NCI-H345 treated with DMSO at 0.1 percent for 48 hours (cell line): ENCODE data around the gene APOE.
A peak's percentile ranks its signal among the peaks of the same experiment; 100 is the strongest.
"Not testable (repeated sequence)": the region's sequence is repeated elsewhere in the genome, so short reads cannot be mapped to it uniquely, and the experiment has no call there.

Source experiments
- DNase-seq: peaks from one replicate; lab custom pipeline; 2025; ENCODE audit not compliant: unreplicated experiment; lab: John Stamatoyannopoulos, UW

APOE gene

GRCh38 chr19:44908836-44909261 is 3.3 kb downstream of the APOE start:
- DNase-seq: no peak

DNA sequence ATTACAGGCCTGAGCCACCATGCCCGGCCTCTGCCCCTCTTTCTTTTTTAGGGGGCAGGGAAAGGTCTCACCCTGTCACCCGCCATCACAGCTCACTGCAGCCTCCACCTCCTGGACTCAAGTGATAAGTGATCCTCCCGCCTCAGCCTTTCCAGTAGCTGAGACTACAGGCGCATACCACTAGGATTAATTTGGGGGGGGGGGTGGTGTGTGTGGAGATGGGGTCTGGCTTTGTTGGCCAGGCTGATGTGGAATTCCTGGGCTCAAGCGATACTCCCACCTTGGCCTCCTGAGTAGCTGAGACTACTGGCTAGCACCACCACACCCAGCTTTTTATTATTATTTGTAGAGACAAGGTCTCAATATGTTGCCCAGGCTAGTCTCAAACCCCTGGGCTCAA is 4.2 kb downstream of the APOE start:
- DNase-seq: no peak

- not testable (repeated sequence) for DNase-seq
These were observed 6.3 kb downstream of the APOE start for GRCh38 chr19:44911896-44912295.

GRCh38 chr19:44912854-44913253 is 7.3 kb downstream of the APOE start:
- DNase-seq: no peak

DNA sequence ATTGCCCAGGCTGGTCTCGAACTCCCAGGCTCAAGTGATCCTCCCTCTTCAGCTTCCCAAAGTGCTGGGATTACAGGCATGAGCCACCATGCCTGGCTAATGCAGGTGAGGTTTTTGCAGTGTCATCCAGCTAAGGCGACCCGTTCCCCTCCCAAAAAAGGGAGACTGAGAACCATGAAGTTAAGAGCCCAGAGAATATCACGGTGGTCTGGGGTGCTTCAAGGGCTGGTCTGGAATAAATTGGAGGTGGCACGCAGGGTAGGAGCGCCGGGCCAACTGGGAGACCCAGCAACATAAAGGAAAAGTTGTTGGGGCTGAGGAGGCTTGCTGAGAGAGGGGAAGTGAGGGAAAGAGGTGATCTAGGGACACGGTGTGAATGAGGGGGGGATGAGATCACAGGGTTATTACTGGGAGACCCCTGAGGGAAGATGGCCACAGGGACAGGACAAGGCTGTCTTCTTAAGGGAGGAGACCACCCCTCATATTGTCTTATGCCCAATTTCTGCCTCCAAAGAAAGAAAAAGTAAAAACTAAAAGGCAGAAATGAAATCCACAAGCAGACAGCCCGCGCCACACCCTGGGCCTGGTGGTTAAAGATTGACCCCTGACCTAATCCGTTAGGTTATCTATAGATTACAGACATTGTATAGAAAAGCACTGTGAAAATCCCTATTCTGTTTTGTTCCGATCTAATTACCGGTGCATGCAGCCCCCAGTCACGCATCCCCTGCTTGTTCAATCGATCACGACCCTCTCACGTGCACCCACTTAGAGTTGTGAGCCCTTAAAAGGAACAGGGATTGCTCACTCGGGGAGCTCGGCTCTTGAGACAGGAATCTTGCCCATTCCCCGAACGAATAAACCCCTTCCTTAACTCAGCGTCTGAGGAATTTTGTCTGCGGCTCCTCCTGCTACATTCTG is 8.2 kb downstream of the APOE start:
- DNase-seq: not testable (repeated sequence)

DNA sequence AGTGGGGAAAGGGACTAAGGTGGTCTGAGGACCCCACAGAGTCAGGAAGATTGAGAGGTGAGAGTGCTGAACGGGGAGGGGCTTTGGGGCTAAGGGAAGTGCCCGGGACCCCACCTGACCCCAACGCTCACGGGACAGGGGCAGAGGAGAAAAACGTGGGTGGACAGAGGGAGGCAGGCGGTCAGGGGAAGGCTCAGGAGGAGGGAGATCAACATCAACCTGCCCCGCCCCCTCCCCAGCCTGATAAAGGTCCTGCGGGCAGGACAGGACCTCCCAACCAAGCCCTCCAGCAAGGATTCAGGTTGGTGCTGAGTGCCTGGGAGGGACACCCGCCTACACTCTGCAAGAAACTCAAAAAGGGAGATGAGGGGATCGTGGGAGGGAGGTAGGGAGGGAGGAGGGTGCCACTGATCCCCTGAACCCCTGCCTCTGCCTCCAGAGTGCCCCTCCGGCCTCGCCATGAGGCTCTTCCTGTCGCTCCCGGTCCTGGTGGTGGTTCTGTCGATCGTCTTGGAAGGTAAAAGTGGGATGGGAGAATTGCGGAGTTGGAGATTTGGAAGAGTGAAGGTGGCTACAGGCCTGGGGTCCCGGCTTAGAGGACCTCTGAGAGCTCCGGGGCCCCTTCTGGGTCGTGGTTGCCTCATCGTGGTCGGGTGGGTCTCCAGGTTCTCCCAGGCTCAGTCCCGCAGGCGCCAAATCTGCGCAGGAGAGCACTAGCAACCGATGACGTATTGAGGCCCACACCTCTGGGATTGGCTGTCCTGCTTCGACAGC is 9.0 kb downstream of the APOE start, which contains the start of gene APOC1:
TSS of gene APOC1 (plus strand) at position 176 of the 774 bp plus-strand sequence. CDS start at position 460, 284 bp downstream.
- DNase-seq: peak; percentile 59

GRCh38 chr19:44924243-44924725 is 18.7 kb downstream of the APOE start:
- no peak for DNase-seq

DNA sequence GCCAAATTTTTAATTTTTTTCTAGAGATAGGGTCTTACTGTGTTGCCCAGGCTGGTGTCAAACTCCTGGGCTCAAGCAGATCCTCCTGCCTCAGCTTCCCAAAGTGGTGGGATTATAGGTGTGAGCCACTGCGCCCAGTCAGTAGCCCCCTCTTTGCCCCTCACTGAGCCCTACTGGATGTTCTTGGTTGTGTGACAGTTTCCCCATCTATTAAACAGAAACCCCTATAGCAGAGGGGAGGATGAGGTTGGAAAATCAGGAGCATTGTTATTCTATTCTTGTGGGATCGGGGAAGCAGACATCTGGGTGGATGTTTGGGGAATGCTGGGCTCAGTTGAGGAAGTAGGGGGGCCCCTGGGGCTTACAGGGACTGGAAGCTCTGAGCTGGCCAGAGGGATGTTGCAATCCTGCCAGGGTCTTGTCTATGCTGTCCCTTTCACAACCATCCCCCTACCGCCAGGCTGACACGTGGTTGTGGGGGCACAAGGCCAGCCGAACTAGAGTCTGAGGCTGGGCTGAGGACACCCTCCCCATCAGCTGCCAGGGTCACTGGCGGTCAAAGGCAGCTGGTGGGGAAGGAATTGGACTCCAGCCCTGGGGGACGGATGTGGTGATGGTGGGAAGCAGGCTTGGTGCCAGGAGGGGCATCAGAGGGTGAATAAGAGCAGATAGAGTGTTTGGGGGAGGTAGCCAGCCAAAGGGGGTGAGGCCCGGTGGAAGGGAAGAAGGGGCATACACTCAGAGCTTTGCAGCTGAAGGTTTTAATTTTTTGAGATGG is 19.7 kb downstream of the APOE start:
- DNase-seq: no peak

DNA sequence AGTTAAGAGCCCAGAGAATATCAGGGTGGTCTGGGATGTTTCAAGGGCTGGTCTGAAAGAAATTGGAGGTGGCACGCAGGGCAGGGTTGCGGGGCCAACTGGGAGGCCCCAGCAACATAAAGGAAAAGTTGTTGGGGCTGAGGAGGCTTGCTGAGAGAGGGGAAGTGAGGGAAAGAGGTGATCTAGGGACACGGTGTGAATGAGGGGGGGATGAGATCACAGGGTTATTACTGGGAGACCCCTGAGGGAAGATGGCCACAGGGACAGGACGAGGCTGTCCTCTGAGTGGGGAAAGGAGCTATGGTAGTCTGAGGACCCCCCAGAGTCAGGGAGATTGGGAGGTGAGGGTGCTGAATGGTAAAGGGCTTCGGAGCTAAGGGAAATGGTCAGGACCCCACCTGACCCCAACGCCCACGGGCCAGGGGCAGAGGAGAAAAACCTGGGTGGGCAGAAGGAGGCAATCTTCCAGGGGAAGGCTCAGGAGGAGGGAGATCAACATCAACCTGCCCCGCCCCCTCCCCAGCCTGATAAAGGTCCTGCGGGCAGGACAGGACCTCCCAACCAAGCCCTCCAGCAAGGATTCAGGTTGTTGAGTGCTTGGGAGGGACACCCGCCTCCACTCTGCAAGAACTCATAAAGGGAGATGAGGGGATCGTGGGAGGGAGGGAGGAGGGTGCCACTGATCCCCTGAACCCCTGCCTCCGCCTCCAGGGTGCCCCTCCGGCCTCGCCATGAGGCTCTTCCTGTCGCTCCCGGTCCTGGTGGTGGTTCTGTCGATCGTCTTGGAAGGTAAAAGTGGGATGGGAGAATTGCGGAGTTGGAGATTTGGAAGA is 20.9 kb downstream of the APOE start:
- DNase-seq: not testable (repeated sequence)

GRCh38 chr19:44927746-44928145 is 22.1 kb downstream of the APOE start:
- no peak for DNase-seq

DNA sequence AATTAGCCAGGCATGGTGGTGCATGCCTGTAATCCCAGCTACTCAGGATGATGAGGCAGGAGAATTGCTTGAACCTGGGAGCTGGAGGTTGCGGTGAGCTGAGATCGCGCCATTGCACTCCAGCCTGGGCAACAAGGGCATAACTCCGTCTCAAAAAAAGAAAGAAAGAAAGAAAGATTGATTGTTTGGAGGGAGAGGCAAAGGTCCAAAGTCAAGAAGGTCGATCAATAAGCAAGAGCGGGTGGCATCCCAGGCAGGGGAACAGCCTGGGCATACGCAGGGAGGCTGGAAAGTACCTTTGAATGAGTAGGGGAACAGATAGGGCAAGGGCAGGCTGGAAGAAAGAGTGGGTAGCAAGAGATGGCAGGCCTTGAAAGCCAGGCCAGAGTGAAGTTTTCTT is 24.5 kb downstream of the APOE start:
- DNase-seq: no peak

DNA sequence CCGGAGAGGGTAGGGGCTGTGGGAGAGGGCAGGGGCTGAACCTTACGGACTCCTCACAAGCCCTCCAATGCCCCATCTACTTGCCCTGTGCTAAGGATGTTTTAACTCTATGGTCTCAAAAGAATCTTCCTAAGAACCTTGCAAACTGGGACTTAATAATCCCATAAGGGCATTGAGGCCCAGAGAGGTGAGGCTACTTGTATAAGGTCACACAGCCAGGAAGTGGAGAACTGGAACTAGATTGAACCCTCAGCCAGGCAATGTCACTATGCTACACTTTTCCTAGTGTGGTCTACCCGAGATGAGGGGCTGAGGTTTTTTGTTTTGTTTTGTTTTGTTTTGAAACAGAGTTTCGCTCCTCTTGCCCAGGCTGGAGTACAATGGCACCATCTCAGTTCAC is 25.9 kb downstream of the APOE start:
- no peak for DNase-seq

DNA sequence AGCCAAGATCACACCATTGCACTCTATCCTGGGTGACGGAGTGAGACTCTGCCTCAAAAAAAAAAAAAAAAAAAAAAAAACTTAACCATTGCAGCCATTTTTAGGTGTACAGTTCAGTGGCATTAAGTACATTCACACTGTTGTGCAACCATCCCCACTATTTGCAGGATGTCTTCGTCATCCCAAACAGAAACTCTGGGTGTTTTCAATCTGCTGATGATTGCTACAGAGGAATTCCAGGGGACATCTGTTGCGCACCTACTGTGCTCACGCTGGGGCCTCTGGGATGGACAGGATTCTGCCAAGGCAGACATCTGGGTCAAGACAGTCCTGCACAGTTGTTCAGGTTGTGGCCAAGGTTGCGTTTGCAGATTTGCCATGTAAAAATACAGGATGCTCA is 34.1 kb downstream of the APOE start:
- no peak for DNase-seq

- no peak for DNase-seq
These were observed 36.5 kb downstream of the APOE start, which contains the start of gene APOC4 for GRCh38 chr19:44942067-44942571. Gene APOC4 (plus strand): TSS chr19:44942237. CDS start chr19:44942278, 41 bp downstream.

DNA sequence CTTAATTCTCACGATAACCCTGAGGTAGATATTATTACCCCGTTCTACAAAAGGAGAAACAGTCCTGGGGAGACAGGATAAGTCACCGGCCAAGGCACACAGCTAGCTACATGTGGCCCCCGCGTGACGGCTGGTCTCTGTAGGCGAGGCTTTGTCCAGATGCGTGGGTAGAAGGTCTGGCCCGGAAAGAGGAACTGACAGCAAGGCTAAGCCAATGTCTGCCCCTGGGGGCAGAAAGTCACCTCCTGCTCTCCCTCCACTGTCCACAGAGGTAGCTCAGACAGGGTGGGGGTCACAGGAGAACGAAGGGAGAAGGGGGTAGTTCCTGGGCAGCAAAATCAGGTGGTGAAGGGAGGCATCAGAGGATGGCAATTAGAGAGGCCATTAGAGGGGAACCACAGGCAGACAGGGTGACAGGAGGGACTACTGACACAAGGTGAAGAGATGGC is 38.2 kb downstream of the APOE start:
- DNase-seq: no peak

DNA sequence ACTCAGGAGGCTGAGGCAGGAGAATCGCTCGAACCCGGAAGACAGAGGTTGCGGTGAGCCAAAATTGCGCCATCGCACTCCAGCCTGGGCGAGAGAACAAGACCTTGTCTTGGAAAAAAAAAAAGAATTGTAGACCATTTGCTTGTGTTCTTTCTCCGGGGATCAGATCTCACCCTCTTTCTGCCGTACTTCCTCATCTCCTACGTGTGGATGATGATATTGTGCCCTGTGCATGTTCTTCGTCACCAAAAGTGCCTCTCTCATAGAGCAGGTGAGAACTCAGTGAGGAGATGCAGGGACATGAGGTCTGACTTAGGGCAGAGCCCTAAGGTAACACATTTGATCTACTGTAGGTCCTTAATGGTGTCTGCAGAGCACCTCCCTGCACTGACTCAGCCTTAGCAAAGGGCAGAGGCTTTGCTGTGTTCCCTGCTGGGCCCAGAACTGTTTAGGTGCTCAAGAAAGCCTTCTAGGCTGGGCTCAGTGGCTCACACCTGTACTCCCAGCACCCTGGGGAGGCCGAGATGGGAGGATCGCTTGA is 41.5 kb downstream of the APOE start:
- no peak for DNase-seq

DNA sequence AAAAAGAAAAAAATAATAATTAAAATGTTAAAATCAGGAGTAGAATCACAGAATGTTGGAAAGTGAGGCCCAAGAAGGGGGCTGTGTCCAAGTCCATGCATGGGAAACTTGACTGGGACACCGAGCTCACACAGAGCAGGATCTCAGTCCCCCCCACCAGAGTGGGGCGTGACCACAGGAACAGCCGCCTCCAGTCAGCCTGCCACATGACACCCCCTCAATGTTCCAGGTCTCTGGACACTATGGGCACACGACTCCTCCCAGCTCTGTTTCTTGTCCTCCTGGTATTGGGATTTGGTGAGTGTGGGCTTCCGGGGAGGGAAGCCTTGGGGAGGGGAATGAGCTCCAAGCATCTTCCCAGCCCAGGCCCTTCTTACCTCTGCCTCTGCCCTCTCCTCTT is 42.6 kb downstream of the APOE start:
- DNase-seq: no peak

DNA sequence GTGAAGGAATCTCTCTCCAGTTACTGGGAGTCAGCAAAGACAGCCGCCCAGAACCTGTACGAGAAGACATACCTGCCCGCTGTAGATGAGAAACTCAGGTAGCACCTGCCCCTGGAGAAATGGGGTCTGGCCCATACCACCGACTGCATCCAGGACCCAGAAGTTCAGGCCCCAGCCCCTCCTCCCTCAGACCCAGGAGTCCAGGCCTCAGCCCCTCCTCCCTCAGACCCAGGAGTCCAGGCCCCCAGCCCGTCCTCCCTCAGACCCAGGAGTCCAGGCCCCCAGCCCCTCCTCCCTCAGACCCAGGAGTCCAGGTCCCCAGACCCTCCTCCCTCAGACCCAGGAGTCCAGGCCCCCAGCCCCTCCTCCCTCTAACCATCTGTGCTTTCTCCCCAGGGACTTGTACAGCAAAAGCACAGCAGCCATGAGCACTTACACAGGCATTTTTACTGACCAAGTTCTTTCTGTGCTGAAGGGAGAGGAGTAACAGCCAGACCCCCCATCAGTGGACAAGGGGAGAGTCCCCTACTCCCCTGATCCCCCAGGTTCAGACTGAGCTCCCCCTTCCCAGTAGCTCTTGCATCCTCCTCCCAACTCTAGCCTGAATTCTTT is 43.3 kb downstream of the APOE start:
- DNase-seq: no peak

DNA sequence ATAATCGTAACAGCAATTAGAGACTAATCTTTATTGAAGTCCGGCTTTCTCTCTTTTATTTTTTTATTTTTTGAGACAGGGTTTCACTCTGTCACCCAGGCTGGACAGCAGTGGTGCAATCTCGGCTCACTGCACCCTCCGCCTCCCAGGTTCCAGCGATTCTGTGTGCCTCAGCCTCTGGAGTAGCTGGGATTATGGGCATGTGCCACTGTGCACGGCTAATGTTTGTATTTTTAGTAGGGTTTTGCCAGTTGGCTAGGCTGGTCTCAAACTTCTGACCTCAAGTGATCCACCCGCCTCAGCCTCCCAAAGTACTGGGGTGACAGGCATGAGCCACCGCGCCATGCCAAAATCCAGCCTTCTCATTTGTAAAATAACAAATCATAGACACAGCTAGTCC is 44.0 kb downstream of the APOE start:
- DNase-seq: no peak
